ENCODE results near the gene KIAA0319L.
"Not testable (repeated sequence)": the region's sequence is repeated elsewhere in the genome, so short reads cannot be mapped to it uniquely, and the experiment has no call there.

The KIAA0319L gene

DNA sequence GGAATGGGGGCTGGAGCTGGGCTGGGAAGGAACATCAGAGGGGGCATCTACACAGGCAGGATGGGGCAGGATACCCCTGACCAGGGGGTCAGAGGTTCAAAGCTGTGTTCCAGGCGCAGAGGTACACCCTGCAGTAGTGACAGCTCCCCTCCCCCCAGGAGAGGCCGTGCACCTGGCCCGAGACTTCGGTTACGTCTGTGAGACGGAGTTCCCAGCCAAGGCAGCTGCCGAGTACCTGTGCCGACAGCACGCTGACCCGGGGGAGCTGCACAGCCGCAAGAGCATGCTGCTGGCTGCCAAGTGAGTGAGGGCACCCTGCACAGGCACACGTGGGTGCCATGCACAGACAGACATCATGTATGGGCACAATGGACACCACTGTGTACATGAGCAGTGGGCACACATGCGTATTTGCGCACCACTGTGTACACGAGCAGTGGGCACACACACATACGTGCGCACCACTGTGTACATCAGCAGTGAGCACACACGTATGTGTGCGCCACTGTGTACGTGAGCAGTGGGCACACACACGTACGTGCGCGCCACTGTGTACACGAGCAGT lies 33.4 kb upstream of the KIAA0319L start:
- Mint-ChIP-seq H3K27ac (no peak overlapping the region), H3K4me1 (ENCODE audit: low read depth) (peaks cover 11% of the 10 kb centered on the region), H3K9me3 (no peaks in the 10 kb centered on the region), H3K36me3 (ENCODE audit: low read depth) (no peaks in the 10 kb centered on the region), H3K4me3 (no peak overlapping the region), H3K27me3 (ENCODE audit: low read depth) (no peaks in the 10 kb centered on the region)
- DNase-seq (ENCODE audit: low spot score): no peak

DNA sequence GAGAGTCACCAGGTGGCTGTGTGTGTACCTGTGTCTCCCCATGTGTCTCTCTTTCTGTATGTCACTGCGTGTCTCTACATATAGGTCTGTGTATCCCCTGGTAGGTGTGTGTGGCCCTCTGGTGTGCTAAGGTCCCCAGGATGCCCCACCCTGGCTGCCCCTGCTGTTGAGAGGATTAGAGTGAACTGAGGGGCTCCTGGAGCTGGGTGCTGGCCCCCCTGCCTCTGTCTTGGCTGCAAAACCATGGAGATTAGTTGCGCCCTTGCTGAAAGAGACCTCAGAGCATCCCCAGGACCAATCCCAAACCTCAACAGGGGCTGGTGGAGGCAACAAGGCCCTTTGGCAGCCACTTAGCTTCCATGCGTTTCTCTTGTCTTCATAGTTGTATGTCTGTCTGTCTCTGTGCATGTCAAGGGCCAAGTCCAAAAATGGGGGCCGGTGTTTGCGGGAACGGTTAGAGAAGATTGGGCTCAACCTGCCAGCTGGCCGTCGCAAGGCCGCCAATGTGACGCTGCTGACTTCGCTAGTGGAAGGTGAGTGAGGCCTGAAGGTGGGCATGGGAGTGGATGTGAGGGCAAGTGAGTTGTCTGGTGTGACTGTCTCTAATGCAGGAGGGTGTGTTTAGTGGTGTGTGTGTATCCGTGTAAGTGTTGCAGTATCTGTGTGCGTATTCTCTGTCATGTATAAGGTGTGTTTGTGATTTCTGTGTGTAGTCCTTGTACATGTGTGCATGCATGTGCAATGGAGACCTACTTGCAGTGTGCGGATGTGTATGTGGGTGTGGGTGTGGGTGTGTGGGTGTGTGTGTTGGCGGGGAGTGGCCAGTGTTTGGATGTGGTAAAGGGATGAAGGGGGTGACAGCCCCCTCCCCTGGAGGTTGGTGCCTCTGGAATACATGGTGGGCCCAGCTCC lies 32.6 kb upstream of the KIAA0319L start:
- Mint-ChIP-seq H3K27me3 (ENCODE audit: low read depth) (no peaks in the 10 kb centered on the region), H3K4me1 (ENCODE audit: low read depth) (peaks cover 11% of the 10 kb centered on the region), H3K36me3 (ENCODE audit: low read depth) (no peaks in the 10 kb centered on the region), H3K4me3 (no peak overlapping the region), H3K27ac (no peak overlapping the region), H3K9me3 (no peaks in the 10 kb centered on the region)
- DNase-seq (ENCODE audit: low spot score): no peak

DNA sequence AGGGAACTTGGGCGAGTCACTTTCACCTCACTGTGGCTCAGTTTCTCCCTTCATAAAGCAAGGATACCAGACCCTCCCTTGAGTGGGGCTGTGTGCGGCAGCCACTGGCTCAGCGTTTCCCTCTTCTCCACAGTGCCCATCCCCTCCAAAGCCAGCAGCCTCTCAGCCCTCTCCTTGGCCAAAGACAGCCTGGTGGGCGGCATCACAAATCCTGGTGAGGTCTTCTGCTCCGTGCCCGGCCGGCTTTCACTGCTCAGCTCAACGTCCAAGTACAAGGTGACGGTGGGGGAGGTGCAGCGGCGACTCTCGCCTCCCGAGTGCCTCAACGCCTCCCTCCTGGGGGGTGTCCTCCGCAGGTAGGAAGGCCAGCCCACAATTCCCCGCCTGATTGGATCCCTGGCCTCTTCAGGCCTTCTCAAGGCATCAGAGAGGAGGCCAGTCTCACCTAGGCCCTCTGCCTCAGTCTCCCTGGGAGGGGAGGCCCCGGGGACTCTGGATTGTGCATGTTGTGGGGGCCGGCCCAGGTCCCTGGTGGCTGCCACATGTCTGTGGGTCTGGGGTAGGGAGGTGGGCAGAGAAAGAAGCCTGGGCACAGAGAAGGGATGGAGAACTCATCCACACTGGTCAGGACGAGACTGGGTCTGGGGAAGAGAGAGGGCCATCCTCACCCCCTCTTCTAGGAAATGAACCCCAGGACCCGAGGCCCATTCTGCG lies 31.2 kb upstream of the KIAA0319L start:
- Mint-ChIP-seq H3K36me3 (ENCODE audit: low read depth) (no peaks in the 10 kb centered on the region), H3K27ac (no peak overlapping the region), H3K4me1 (ENCODE audit: low read depth) (peaks cover 5% of the 10 kb centered on the region), H3K9me3 (no peaks in the 10 kb centered on the region), H3K4me3 (no peak overlapping the region), H3K27me3 (ENCODE audit: low read depth) (no peaks in the 10 kb centered on the region)
- no peak for DNase-seq (ENCODE audit: low spot score)

DNA sequence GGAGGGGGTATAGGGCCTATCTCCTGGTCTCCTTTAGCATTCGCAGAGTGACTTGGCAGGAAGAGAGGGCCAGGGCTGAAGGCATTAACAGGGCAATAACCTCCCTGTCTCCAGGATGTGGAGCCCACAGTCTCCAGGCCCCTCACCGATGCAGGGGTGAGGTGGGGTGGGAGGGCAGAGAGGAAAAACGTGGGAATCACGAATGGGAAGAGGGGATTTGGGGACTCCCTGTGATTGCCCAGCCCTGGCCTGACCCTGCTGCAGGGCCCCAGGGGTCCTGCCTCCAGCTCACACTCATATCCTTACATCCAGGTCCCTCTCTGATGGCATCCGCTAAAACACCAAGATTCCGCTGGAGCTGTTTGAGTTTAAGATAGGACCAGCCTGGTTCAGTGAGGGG lies 30.5 kb upstream of the KIAA0319L start:
- Mint-ChIP-seq H3K27ac (no peak overlapping the region), H3K9me3 (no peaks in the 10 kb centered on the region), H3K36me3 (ENCODE audit: low read depth) (no peaks in the 10 kb centered on the region), H3K4me1 (ENCODE audit: low read depth) (peaks cover 1% of the 10 kb centered on the region), H3K4me3 (no peak overlapping the region), H3K27me3 (ENCODE audit: low read depth) (no peaks in the 10 kb centered on the region)
- no peak for DNase-seq (ENCODE audit: low spot score)

DNA sequence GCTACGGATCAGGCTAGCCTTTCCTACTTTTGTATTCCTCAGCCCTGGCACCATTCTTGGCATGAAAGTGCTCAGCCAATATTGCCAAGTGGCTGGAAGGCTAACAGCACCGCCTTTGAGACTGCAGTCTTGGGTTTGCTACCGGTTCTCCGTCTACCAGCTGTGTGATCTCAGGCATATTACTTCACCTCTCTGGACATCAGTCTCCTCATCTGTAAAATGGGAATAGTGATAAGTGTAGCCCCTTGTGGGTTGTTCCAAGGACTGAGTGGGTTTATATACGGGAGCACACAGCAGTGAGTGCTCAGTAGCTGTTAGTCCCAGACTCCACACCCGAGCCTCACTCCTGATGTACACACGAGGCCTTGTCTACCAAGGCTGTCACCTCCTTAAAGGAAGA lies 29.6 kb upstream of the KIAA0319L start:
- Mint-ChIP-seq H3K4me1 (ENCODE audit: low read depth) (no peaks in the 10 kb centered on the region), H3K27ac (no peak overlapping the region), H3K9me3 (no peaks in the 10 kb centered on the region), H3K27me3 (ENCODE audit: low read depth) (no peaks in the 10 kb centered on the region), H3K4me3 (no peak overlapping the region), H3K36me3 (ENCODE audit: low read depth) (no peaks in the 10 kb centered on the region)
- DNase-seq (ENCODE audit: low spot score): no peak

DNA sequence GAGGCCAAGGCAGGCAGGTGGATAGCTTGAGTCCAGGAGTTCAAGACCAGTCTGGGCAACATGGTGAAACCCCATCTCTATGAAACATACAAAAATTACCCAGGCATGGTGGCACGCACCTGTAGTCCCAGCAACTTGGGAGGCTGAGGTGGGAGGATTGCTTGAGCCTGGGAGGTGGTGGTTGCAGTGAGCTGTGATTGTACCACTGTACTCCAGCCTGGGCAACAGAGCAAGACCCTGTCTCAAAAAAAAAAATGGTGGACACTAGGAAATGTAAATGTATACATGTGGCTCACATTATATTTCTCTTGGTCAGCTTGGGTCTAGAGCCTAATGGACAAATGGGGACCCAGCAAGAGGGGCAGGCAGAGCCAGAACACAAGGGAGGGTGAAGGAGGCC lies 28.6 kb upstream of the KIAA0319L start:
- DNase-seq (ENCODE audit: low spot score); H3K36me3 Mint-ChIP-seq (ENCODE audit: low read depth); H3K4me3 Mint-ChIP-seq; H3K27ac Mint-ChIP-seq; H3K9me3 Mint-ChIP-seq; H3K27me3 Mint-ChIP-seq (ENCODE audit: low read depth); H3K4me1 Mint-ChIP-seq (ENCODE audit: low read depth): not testable (repeated sequence)

DNA sequence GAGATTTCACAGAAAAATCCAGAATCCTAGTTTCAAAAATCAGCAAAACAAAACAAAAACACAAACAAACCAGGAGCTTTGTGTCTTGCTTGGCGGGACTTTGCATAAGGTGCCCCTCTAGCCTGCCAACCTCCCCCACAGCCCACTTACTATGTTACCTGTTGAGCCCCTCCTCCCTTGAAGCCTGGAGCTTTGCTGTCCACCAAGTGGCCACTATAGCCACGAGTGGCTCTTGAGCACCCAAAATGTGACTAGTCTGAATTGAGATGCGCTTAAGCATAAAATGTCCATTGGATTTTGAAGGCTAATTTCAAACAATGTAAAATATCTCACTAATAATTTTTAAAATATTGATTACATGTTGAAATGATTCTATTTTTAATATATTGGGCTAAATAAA lies 28.1 kb upstream of the KIAA0319L start:
- Mint-ChIP-seq H3K27me3 (ENCODE audit: low read depth) (no peaks in the 10 kb centered on the region), H3K27ac (no peak overlapping the region), H3K9me3 (no peaks in the 10 kb centered on the region), H3K4me1 (ENCODE audit: low read depth) (no peaks in the 10 kb centered on the region), H3K36me3 (ENCODE audit: low read depth) (no peaks in the 10 kb centered on the region), H3K4me3 (no peak overlapping the region)
- no peak for DNase-seq (ENCODE audit: low spot score)

DNA sequence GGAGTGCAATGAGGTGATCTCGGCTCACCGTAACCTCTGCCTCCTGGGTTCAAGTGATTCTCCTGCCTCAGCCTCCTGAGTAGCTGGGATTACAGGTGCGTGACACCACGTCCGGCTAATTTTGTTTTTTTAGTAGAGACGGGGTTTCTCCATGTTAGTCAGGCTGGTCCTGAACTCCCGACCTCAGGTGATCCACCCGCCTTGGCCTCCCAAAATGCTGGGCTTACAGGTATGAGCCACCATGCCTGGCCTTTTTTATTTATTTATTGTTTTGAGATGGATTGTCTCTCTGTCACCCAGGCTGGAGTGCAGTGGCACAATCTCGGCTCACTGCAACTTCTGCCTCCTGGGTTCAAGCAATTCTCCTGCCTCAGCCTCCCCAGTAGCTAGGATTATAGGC lies 24.4 kb upstream of the KIAA0319L start:
- H3K4me3 Mint-ChIP-seq; H3K9me3 Mint-ChIP-seq; H3K36me3 Mint-ChIP-seq (ENCODE audit: low read depth); H3K4me1 Mint-ChIP-seq (ENCODE audit: low read depth); DNase-seq (ENCODE audit: low spot score); H3K27ac Mint-ChIP-seq; H3K27me3 Mint-ChIP-seq (ENCODE audit: low read depth): not testable (repeated sequence)

DNA sequence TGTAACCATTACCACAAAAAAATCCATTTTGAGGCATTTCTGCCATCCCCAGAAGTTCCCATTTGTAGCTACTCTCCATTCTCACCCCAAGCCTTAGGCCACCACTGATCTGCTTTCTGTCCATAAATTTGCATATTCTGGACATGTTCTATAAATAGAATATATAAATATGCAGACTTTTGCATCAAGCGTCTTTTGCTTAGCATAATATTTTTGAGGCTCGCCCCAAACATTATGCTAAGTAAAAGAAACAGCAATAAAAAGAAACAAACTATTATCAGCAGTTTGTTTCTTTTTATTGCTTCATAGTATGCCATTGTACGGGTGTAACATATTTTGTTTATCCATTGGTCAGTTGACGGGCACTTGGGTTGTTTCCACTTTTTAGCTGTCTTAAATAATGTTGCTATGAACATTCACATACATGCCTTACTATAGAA lies 23.8 kb upstream of the KIAA0319L start:
- no peak for DNase-seq (ENCODE audit: low spot score)
- H3K27me3 Mint-ChIP-seq (ENCODE audit: low read depth): peaks cover 4% of the 10 kb centered on the region
- no peaks in the 10 kb centered on the region for H3K9me3 Mint-ChIP-seq
- H3K4me1 Mint-ChIP-seq (ENCODE audit: low read depth): peaks cover 12% of the 10 kb centered on the region
- H3K4me3 Mint-ChIP-seq: no peak overlapping the region
- H3K36me3 Mint-ChIP-seq (ENCODE audit: low read depth): peaks cover 2% of the 10 kb centered on the region
- H3K27ac Mint-ChIP-seq: no peak overlapping the region

DNA sequence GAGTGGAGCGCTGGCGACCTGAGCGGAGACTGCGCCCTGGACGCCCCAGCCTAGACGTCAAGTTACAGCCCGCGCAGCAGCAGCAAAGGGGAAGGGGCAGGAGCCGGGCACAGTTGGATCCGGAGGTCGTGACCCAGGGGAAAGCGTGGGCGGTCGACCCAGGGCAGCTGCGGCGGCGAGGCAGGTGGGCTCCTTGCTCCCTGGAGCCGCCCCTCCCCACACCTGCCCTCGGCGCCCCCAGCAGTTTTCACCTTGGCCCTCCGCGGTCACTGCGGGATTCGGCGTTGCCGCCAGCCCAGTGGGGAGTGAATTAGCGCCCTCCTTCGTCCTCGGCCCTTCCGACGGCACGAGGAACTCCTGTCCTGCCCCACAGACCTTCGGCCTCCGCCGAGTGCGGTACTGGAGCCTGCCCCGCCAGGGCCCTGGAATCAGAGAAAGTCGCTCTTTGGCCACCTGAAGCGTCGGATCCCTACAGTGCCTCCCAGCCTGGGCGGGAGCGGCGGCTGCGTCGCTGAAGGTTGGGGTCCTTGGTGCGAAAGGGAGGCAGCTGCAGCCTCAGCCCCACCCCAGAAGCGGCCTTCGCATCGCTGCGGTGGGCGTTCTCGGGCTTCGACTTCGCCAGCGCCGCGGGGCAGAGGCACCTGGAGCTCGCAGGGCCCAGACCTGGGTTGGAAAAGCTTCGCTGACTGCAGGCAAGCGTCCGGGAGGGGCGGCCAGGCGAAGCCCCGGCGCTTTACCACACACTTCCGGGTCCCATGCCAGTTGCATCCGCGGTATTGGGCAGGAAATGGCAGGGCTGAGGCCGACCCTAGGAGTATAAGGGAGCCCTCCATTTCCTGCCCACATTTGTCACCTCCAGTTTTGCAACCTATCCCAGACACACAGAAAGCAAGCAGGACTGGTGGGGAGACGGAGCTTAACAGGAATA lies 20.1 kb upstream of the KIAA0319L start:
- Mint-ChIP-seq H3K4me3 (peak overlapping the region; percentile 82), H3K27ac (peak overlapping the region; percentile 41), H3K9me3 (no peaks in the 10 kb centered on the region), H3K36me3 (ENCODE audit: low read depth) (peaks cover 2% of the 10 kb centered on the region), H3K4me1 (ENCODE audit: low read depth) (peaks cover 18% of the 10 kb centered on the region), H3K27me3 (ENCODE audit: low read depth) (peaks cover 21% of the 10 kb centered on the region)
- DNase-seq (ENCODE audit: low spot score): peak; percentile 57

DNA sequence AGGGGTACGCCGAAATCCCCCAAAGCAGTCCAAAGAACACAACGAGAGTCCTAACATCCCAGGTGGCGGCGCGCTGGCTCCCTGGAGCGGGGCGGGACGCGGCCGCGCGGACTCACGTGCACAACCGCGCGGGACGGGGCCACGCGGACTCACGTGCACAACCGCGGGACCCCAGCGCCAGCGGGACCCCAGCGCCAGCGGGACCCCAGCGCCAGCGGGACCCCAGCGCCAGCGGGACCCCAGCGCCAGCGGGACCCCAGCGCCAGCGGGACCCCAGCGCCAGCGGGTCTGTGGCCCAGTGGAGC lies 19.5 kb upstream of the KIAA0319L start:
- not testable (repeated sequence) for H3K9me3 Mint-ChIP-seq; DNase-seq (ENCODE audit: low spot score); H3K36me3 Mint-ChIP-seq (ENCODE audit: low read depth)
- peak overlapping the region; percentile 81 for H3K4me3 Mint-ChIP-seq
- H3K27ac Mint-ChIP-seq: peak overlapping the region; percentile 10
- peaks cover 18% of the 10 kb centered on the region for H3K4me1 Mint-ChIP-seq (ENCODE audit: low read depth)
- H3K27me3 Mint-ChIP-seq (ENCODE audit: low read depth): peaks cover 26% of the 10 kb centered on the region

DNA sequence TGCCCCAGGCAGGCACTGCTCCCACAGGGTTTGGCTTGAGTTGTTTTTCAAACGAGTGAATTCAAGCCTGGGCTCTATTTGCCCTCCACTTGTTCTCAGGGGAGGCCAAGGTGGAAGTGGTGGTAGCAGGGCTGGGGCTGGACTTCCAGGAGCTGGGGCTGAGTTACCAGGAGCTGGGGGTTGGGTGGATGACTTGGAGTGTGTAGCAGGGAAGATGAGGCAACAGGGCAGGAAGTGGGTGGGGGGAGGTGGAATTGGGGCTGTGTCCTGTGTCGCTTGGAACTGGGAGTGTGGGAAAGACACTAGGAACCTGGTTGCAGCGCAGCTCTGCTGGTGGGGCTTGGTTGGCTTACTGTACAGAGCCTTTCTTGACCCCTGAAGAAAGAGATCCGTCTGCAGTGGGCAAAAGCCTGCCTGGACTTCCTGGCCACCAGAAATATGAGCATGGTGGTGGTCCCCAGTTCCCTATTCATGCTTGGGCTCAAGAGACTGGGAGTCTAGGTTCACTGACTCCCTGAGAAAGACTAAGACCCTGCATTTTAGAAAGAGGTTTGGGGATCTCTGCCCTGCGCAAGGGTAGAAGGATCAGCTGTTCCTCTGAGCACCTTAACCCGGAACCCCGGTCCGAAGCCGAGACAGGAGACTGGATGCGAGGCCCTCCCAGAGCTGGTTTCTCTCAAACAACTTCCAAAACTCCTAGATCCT lies 19.0 kb upstream of the KIAA0319L start:
- H3K36me3 Mint-ChIP-seq (ENCODE audit: low read depth): peaks cover 2% of the 10 kb centered on the region
- H3K9me3 Mint-ChIP-seq: no peaks in the 10 kb centered on the region
- peak overlapping the region; percentile 10 for H3K27ac Mint-ChIP-seq
- H3K27me3 Mint-ChIP-seq (ENCODE audit: low read depth): peaks cover 31% of the 10 kb centered on the region
- DNase-seq (ENCODE audit: low spot score): no peak
- H3K4me1 Mint-ChIP-seq (ENCODE audit: low read depth): peaks cover 18% of the 10 kb centered on the region
- peak overlapping the region; percentile 81 for H3K4me3 Mint-ChIP-seq

DNA sequence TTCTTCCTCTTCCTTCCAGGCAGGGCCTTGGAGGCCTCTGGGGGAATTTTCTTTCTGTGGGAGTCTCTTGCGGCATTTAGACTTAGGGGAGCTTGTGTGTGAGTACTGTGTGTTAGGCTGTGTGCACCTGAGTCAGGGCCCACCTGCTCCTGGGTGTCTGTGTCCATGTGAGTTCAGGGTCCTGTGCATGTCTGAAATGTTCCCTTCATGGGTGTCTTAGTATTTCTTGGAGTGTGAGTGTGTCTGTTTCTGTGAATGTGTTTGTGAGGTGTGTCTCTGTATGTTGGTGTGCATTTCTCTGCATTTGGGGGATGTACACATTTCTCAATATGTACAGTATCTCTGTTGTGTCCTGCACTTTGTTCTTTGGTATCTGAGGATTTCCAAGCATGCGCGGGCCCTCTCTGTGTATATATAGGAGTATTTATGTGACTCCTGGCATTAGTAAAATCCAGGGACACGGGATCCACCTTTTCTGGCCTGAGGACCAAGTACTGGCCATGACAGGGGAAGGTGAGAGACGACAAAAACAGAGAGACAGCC lies 18.3 kb upstream of the KIAA0319L start:
- no peak overlapping the region for H3K4me3 Mint-ChIP-seq
- H3K27me3 Mint-ChIP-seq (ENCODE audit: low read depth): peaks cover 36% of the 10 kb centered on the region
- no peaks in the 10 kb centered on the region for H3K9me3 Mint-ChIP-seq
- DNase-seq (ENCODE audit: low spot score): no peak
- peaks cover 2% of the 10 kb centered on the region for H3K36me3 Mint-ChIP-seq (ENCODE audit: low read depth)
- H3K4me1 Mint-ChIP-seq (ENCODE audit: low read depth): peaks cover 19% of the 10 kb centered on the region
- no peak overlapping the region for H3K27ac Mint-ChIP-seq

All from T-helper 2 cell treated with Interferon-gamma antibody and Interleukin-4, amounts not matched to agents 5 μg/mL and 100 μg/mL, for 36 hours (primary cell).